GF-D8 (cell line): ENCODE data around the gene FBXL13.
"Not testable (repeated sequence)": the region's sequence is repeated elsewhere in the genome, so short reads cannot be mapped to it uniquely, and the experiment has no call there.

Experiments
- DNase-seq: peaks from one replicate; lab custom pipeline; 2025; lab: John Stamatoyannopoulos, UW

The FBXL13 gene

DNA sequence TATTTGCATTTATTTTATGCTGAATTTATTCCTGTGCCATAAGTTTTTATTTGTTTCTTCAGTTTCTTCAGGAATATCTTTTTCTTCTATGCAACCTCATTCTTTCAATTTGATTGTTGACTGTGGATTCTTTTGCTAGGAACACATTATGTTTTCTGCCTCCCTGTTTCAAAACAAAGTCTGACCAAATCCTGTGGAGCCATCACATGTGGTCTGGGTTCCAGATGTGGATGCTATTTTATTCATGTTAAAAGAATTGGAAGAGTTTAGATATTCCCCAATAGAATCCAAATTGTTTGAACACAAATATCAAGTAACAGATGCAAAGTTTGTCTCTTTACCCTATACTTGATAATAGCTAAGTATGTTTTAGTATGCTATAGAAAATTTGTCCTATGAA, 218.6 kb downstream of the FBXL13 start:
- DNase-seq: no peak

DNA sequence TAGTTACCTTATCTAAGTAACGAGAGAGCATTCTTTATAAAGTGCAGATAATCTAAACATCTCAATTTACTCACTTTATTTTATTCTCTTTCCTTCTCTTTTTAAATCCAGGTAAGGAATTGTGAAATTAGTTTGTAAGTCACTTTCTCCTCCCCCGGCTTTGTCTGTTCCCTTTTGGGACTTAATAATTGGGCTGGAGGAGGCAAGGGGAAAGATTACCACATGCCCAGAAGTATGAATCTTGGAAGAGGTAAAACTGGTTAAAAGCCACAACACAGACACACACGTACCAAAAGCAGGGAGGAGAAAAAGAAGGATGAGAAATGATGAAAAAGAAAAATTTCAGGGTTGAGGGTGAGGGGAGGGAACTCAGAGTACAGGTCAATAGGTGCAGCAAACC, 225.1 kb downstream of the FBXL13 start:
- no peak for DNase-seq

DNA sequence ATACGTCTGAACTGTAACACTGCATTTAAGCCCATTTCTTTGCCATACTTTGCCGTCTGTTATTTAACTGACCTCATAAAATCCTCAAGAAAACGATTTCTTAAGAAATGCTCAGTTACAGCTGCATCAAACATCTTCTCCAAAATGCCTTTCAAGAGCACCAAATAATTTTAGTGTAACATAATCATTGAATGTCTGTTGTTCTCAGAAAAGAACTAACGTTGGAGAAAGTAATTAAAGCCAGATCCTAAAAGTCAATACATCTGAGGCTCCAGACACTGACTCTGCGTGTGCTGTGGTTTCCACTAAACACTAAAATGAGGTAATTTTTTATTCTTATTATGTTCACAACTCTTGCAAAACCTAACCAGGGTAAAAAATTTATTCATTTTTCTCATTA, 225.5 kb downstream of the FBXL13 start:
- no peak for DNase-seq

DNA sequence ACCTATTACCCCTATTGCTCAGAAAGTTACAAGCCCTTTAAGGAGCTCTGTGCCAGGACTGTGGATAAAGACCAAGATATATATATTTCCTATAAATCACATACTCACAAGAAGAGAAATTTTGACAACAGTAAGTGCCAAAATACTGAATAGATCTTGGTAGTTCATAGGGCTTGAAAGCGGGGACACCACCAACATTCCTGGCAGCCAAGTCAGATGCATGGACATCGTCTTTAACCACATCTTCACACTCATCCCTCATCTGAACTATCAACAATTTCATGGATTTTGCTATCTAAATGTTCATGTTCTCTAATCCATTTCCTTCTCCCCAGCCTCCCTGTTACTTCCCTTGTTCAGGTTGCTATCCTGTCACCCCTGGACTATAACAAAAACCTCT, 229.2 kb downstream of the FBXL13 start:
- no peak for DNase-seq

DNA sequence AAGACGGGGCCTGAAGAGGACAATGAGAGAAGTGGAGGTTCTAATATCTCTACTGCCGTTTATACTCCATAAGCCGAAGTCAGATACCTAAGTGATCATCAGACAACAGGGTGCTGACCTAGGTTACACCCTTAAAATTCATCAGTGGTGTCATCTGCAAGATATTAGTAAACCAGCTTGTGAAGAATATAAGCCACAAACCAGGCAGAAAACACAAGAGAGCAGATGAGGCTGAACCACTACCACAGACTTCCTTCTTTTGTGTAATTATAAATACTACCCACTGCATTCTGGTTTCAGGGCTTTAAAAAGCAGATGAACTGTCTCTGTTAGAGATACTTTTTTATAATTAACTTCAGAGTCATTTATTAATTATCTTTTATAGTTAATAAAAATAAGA, 230.7 kb downstream of the FBXL13 start:
- DNase-seq: no peak

DNA sequence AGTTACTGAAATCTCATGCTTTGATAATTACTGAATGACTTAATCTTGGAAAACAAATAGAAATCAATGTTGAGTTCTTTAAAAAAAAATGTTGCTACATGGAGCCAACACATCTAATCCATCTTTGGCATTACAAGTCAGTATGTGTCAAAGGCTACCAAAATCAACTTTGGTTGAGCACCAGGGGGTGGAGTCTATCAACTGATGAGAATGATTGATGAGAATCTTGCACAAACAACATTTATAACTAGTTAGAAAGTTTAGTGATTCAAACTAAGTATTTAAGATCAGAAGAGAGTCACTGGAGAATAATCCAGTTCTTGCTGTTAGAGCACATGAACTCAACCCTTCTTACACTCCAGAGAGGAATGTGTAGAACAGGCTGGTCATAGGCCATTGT, 232.3 kb downstream of the FBXL13 start:
- DNase-seq: no peak

DNA sequence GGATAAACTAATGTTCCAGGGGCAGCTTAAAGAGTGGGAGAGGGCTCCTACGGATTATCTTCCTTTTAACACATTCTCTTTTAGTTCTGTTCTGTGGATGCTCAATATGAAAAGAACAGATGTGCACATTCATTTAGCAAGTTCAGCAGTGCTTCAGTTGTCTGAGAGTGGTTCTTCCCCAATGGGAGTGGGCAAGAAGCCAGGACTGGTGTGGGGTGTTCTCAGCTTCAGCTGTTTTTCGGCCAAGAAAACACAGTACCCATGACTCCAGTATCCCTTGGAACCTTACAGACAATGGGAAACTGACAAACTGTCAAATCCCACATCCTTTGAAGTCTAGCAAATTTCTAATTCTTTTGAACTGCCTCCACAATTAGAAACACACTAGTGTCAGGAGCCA, 233.3 kb downstream of the FBXL13 start:
- no peak for DNase-seq

DNA sequence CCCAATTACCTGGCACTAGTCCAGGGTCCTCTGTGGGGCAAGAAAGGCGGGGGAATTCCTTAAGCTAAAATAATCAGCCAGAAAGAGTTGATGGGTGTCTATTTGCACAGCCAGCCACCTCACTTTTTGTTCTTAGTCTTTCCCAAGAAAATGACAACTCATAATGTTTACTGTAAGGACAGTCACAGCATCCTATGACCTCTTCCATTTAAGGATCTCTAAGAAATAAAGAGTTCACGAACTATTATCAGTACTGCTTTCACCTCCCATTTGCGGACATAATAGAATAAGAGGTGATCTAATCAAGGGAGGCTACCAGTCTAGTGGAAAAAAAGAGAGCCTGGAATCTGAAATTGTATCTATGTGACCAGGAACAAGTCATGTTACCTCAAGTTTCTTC, 234.2 kb downstream of the FBXL13 start:
- DNase-seq: no peak

DNA sequence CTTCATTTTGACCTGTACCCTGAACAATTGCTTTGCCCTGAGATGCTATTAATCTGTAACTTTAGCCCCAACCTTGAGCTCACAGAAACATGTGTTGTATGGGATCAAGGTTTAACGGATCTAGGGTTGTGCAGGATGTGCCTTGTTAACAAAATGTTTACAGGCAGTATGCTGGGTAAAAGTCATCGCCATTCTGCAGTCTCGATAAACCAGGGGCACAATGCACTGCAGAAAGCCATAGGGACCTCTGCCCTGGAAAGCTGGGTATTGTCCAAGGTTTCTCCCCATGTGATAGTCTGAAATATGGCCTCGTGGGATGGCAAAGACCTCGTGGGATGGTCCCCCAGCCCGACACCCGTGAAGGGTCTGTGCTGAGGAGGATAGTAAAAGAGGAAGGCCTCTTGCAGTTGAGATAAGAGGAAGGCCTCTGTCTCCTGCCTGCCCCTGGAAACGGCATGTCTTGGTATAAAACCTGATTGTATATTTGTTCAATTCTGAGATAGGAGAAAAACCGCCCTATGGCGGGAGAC, 236.0 kb downstream of the FBXL13 start:
- not testable (repeated sequence) for DNase-seq

DNA sequence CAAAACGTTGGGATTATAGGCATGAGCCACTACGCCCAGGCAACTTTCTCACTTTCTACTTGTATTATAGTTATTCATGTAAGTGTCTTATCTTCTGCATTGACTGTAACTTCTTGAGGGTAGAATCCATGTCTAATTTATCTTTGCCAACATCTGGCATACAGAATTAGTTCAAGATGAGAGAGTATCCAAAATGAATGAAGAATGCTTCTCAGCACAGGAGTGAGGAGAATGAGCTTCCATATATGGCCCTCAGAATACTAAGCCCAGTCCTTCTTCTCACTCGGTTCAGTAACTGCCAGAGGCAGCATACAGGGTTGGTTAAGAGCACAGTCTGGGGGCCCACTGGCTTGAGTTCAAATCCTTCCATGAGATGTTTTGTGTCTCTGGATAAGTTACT, 236.8 kb downstream of the FBXL13 start:
- DNase-seq: no peak

DNA sequence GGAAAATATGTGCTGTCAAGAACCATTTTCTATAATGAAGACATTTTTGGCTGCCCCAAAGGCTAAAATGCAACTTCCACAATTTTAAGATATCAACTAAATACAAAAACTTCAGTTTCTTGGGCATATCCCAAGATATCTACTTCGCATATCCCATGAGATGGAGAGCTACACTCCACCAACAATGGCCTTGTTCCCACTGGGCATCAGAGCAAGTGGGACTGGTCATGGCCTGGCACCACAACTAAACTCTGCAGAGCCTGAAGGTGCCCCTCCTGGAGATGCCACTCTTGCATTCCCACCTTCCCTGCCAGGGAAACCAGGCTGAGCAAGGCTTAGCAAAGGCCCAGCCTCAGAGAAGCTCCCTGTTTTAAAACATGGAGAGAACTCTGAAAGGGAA, 237.6 kb downstream of the FBXL13 start:
- DNase-seq: no peak

DNA sequence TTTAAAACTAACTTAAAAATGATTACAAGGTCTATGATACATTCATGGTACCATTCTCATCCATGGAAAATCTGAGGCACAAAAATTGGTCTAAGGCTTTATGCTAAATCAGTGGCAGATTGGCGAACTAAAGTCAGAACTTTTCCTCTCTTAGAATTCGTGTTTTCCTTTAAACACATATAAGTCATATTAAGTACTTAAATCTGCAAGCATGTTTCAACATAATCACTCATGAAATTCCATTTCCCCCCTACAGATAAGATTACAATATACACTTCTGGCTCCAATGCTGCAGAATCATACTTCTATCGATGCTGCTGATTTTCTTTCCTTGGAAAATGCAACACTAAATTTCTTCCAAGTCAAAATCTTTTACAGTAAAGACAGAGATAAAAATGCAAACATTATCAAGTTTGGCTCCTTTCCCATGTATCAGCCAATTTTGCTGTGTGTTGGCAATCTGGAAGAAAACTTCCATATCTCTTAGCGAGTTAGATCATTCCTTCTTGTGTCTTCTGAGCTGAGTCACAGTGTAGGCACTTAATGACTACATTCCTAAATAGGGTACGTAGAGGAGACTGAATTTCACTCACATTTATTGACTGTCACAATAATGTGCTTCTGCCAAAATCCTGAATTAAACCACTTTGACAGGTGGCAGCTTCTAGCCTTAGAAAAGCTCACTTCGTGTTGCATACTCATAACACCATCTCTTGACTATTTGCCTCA, 238.2 kb downstream of the FBXL13 start:
- no peak for DNase-seq

DNA sequence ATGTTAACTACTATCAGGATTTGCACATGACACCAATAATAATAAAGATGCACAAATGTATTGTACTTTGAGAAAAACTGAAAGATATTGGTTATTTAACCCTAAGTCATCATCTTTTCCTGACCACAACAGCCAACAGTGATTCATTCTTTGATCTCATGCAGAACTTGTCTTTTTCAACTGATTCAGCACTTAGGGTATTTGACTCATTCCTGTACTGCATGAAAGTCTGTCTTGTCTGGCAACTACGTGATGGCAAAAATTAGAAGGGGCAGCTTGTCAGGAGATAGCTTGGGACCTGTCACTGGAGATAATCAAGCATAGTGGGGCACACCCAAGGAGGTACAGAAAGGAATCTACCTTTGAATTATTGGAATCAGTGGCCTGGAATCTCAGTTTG, 239.6 kb downstream of the FBXL13 start:
- DNase-seq: no peak

DNA sequence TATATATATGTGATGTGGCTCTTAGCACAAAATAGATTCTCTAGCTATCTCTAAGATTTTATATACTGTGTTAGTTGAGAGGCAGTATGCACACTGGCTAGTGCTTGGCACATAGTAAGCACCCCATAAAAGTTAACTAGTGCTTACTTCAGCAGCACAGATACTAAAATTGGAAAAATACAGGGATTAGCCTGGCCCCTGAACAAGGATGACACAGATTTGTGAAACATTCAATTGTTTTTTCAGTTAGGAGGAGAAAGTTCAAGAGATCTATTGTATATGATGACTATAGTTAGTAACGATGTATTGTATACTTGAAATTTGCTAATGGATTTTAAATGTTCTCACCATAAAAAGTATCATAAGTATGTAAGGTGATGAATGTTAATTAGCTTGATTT, 240.1 kb downstream of the FBXL13 start:
- no peak for DNase-seq

DNA sequence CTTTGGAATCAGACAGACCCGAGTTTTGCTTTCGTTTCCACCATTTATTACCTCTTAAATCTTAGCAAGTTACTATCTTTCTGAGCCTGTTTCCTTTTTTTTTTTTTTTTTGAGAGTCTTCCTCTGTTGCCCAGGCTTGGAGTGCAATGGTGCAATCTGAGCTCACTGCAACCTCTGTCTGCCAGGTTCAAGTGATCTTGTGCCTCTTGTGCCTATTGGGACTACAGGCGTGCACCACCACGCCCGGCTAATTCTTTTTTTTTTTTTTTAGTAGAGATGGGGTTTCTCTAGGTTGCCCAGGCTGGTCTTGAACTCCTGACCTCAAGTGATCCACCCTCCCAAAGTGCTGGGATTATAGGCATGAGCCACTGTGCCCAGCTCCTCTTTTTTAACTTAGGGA, 241.3 kb downstream of the FBXL13 start:
- no peak for DNase-seq

DNA sequence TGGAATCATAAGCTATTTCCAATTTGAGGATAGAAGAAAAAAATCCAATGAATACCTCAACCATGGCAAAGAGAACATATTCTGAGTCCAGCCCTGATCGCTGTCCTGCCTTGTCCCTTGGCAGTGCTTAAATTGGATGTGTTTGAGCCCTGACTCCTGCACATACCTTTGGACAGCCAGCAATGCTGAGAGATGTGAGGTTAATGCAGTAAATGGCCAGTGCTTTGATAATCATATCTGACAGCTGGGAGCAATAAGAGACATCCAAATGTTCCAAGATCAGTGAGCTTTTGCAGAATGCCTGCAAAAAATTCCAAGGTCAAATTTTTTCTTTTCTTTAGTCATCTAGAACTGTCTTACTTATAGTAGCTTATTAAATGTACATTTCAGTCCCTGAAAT, 241.9 kb downstream of the FBXL13 start:
- no peak for DNase-seq

DNA sequence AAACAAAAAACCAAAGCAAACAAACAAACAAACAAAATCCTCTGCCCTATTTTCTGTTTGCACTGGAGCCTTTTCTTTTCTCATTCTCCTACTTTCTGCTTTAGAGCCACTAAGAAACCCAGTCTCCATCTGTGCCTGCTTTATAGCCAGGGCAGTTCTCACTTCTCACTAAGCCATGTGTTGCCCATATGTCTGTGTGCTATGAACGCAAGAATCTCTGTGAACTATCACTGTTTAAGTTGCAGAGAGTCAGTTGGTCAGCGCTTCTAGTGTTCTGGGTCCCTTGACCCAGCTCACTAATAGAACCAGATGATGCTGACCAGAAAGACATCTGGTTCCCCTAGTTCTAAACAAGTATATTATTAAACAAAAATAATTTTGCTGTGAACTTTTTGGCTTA, 244.4 kb downstream of the FBXL13 start:
- no peak for DNase-seq

DNA sequence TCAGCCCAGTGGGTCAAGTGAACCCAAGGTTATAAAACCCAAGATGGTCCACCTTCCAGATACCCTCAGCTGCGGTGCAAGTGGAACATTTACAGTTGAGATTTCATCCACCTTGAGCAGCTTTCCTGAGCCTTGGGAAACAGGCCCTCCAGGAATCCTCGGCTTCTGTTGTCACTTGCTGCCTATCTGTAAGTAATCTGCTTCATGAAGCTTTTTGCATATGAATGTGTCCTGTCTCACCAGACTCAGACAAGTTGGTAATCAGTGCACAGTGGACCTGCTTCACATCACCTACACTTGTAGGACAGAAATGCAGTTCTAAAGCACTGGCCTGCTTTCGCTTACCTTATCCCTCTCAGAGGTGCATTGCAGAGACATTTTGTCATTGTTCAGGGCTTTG, 245.5 kb downstream of the FBXL13 start:
- no peak for DNase-seq

DNA sequence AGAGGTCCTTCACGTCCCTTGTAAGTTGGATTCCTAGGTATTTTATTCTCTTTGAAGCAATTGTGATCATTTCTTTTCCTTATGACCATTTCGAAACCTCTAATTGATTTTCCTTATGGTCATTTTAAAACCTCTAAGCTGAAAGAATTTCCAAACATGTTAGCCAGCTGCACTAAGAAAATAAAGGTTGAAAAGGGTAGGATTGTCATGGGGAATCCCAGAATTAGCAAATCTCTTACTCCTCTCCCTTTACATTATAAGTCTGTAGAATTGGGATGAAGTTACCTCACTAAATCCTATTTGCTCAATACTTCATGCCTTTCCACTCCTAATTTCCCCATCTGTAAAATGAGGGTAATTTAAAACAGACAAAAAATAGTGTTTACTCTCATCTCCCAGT, 246.3 kb downstream of the FBXL13 start:
- DNase-seq: no peak

DNA sequence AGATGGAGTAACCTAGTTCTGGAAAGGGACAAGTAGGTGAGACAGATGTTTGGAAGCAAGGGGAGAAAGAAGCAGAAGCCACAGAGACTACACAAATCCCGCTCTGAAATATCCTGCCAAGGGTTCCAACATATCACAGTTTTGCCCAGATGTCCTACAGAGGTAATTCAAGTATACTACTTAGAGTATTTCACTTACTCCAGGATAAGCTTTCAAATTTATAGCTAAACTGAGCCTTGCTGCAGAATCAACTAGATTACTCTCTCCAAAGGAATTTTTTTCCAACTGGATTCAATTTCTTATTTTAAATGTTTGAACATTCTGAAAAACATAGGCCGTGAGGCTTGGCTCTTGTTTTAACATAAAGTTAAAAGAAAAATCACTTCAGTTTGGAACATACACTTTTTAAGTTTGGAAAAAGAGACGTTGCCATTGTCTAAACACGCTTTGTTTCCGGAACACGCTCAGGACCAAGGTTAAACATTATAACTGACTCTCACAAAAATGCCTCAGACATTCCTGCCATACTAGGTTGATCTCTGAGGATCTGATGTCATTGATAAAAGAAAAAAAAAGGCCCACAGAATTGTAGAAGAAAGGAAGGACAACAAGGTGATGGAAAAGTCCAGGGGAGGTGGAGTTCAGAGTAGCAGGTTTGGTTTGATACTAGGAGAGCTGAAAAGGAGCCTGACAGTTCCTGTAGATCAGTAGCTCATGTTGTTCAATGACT, 251.0 kb downstream of the FBXL13 start:
- no peak for DNase-seq

DNA sequence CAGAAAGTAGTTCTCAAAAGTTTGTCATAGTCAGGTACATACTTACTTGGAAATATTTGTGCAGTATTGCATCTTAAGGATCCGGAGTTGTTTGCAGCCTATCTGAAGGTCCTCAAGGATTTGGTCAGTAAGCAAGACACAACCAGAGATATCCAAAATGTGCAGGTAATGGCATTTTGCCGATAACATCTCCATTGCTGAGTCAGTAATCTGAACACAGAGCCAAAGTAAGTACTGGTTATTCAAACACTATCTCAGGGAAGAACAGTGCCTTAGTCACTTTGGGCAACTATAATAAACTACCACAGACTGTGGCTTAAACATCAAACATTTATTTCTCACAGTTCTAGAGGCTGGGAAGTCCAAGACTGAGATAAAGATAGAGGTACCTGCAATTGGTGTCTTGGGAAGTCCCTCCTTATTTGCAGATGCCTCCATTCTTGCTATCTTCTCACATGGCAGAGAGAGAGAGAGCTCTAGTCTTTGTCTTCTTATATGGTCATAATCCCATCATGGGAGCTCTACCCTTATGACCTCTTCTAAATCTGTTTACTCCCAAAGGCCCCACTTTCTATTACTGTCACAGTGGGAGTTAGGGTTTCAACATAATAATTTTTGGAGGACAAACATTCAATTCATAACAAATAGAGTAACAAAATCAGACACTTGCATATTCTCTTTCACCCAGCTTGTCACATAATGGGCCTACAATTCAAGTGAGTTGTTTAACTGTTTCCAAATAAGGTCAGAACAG, 252.4 kb downstream of the FBXL13 start:
- no peak for DNase-seq

DNA sequence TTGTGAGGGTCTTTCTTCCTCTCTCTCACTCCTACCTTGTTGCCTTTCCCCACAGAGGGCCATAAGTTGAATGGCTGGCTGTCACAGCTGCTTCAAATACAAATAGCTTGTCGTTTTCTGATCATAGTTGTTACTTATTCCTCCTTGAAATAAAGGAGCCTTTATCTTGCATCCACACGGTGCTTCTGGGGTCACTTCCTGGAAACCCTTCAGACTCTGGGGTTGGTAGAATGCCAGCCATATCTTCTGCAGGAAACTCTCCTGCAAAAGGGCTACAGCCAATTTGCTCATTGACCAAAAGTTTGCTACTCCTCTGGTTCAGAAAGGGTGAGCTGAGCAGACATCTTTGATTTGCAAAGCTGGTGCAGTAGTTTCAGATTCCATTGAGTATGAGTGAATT, 255.4 kb downstream of the FBXL13 start:
- no peak for DNase-seq
